Mucosa of descending colon (tissue), 3 donors: Measurements from ENCODE around the gene SEC31B. TPM values are rescaled to one million over a fixed set of nuclear protein-coding genes. Genes with fewer than 3 reads are reported as not detected.
A peak's percentile ranks its signal among the peaks of the same experiment; 100 is the strongest.

Source experiments
- ATAC-seq: fragments of 200-7000 bp; cut with Tn5 transposase; one replicate; pipeline ENCODE4 v1.9.1; 2020; ENCODE audit warnings: mild to moderate bottlenecking, moderate library complexity
- DNase-seq, 3 donors: peaks; one replicate each; pipeline ENCODE4 v3.0.0-alpha.2; 2020
- H3K36me3 ChIP-seq: fragments of 200-600 bp; one replicate; pipeline ENCODE4 v1.8.0; 2021; ENCODE audit warnings: low read depth, mild to moderate bottlenecking
- H3K4me1 ChIP-seq: fragments of 200-600 bp; one replicate; pipeline ENCODE4 v1.8.0; 2021; ENCODE audit warnings: low read depth, mild to moderate bottlenecking
- H3K4me3 ChIP-seq: fragments of 200-600 bp; one replicate; pipeline ENCODE4 v1.8.0; 2021; ENCODE audit warnings: mild to moderate bottlenecking
- H3K9me3 ChIP-seq: fragments of 200-600 bp; one replicate; pipeline ENCODE4 v1.8.0; 2021; ENCODE audit warnings: mild to moderate bottlenecking
- intact Hi-C, 2 donors: fragments of 100-400 bp; cut with DNase I in 1 of 2; cut with micrococcal nuclease in 1 of 2; formaldehyde crosslinking; loops; one replicate each; pipeline versions ENCODE4 v1.11.0 to v1.11.1; 2022; cut with DNase I, micrococcal nuclease
- total RNA-seq, 3 donors: library from RNA; stranded (reverse); fragmentation: NEBNext Ultra II Directional in 2 of 3; extraction: Animal tissue kit (Norgen Biotek cat#: 25700) in 2 of 3; gene quantifications; one replicate each; pipeline versions ENCODE4 v1.2.1 to v1.2.4, GENCODE V29; 2021 to 2023
- TF ChIP-seq, protein P1 (sequence below): fragments of 200-600 bp; IDR thresholded peaks from one replicate; pipeline ENCODE4 v1.8.0; 2022; ENCODE audit warnings: antibody characterized with exemption, mild to moderate bottlenecking
- donor health status: DM: no; HTN: no; CAD: no; lungs with moderate emphysema.
- donor health status: DM: no; HTN: no; CAD: no.
- donor health status: DM: no; HTN: yes; CAD: no.

SEC31B gene
- total RNA-seq, 3 donors from 2014 or later = 14.0 to 24.8 (median 21.6) TPM

DNA sequence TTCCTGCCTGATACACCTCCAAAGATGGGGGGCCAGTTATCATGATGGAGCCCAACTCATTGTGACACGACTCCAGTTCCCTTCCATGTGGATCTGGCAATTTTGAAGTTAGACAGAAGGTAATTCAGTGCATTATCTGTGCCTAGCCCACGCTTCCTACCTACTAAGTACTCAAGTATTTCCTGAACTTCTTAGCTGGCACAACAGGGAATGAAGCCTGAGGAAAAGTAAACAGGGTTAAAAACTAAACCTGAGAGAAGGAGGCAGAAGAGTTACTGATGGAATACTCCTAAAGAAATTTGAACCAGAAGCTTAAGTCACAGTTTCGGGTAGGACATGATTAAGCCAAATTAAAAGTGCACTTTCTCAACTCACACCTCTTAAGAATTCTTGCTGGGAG lies 1.1 kb upstream of the SEC31B start:
- ATAC-seq = no peak
- TF ChIP-seq, protein P1, sequence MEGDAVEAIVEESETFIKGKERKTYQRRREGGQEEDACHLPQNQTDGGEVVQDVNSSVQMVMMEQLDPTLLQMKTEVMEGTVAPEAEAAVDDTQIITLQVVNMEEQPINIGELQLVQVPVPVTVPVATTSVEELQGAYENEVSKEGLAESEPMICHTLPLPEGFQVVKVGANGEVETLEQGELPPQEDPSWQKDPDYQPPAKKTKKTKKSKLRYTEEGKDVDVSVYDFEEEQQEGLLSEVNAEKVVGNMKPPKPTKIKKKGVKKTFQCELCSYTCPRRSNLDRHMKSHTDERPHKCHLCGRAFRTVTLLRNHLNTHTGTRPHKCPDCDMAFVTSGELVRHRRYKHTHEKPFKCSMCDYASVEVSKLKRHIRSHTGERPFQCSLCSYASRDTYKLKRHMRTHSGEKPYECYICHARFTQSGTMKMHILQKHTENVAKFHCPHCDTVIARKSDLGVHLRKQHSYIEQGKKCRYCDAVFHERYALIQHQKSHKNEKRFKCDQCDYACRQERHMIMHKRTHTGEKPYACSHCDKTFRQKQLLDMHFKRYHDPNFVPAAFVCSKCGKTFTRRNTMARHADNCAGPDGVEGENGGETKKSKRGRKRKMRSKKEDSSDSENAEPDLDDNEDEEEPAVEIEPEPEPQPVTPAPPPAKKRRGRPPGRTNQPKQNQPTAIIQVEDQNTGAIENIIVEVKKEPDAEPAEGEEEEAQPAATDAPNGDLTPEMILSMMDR = no peak
- H3K9me3 ChIP-seq = no peaks in the 10 kb centered on the region
- no peak overlapping the region for H3K4me3 ChIP-seq
- peaks cover 10% of the 10 kb centered on the region for H3K4me1 ChIP-seq
- no peak for DNase-seq
- intact Hi-C loops = no loop called here
- H3K36me3 ChIP-seq = no peaks in the 10 kb centered on the region

DNA sequence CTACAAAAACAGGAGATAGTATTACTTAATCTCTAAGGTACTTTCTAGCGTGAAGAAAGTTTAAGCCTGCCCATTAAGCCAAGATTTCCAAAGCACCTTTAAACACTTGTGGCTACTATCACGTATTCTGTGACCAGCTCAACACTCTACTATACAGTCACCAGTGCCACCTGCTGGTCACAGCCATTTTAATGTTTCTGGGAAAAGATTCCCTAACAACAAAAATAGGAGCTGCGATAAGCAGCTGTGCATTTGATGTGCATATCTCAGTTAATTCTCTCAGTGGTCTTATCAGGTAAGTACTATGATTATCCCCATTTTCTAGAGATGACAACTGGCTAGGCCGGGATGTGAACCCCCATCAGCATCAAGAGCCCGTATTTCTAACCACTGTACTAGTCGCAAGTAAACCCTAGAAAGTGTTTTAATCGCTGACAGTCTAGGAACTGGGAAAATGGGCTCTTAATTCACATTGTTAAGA lies 860 bp downstream of the SEC31B start:
- Histone ChIP-seq H3K4me3 (no peak overlapping the region), H3K4me1 (peaks cover 10% of the 10 kb centered on the region), H3K36me3 (no peaks in the 10 kb centered on the region), H3K9me3 (no peaks in the 10 kb centered on the region)
- TF ChIP-seq, protein P1 = peak; percentile 40
- intact Hi-C loops = no loop called here
- ATAC-seq (peak; percentile 82), DNase-seq (peak in 2 of 3 donors; percentile 42 to 93)

DNA sequence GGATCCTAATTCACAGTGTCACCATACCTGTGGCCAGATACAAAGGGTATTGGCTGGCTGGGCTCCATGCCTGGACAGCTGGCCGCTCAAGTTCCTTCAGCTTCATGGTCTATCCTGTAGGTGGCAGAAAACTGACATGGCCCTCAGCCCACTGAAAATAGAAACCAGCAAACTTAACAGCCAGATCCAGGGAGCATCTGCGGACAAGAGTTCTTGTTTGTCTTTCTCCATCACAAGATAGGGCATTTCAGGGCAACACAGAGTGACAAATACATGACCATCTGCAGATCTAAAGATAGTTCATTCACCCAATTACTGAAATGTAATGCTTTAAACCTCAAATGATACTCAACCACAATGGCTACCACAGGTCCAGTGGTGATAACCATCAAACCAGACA lies 2.8 kb downstream of the SEC31B start:
- ATAC-seq (no peak), DNase-seq (no peak)
- H3K4me3 ChIP-seq = no peak overlapping the region
- H3K36me3 ChIP-seq = no peaks in the 10 kb centered on the region
- intact Hi-C loops = no loop called here
- TF ChIP-seq, protein P1 = no peak
- H3K9me3 ChIP-seq = no peaks in the 10 kb centered on the region
- H3K4me1 ChIP-seq = peaks cover 10% of the 10 kb centered on the region

DNA sequence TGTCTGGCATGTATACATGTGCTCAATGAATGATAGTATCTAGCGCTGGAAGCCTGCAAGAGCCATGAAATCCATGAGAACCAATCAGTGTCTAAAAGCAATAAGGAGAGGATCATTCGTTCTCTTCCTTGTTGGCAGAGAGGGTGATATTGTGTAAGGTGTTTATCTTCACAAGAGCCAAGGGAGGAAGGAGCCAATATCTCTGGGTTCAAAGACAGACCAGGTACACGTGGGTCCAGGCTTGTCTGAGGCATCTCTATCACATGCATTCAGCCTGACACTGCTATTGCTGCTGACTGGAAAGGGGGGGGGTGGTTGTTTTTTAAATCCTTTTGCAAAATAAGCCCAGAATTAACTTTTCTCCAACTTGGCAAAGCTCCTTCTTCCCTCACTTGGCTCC lies 4.0 kb downstream of the SEC31B start:
- intact Hi-C loops = no loop called here
- TF ChIP-seq, protein P1 = no peak
- peaks cover 10% of the 10 kb centered on the region for H3K4me1 ChIP-seq
- H3K36me3 ChIP-seq = no peaks in the 10 kb centered on the region
- no peak overlapping the region for H3K4me3 ChIP-seq
- no peaks in the 10 kb centered on the region for H3K9me3 ChIP-seq
- no peak for DNase-seq
- no peak for ATAC-seq

DNA sequence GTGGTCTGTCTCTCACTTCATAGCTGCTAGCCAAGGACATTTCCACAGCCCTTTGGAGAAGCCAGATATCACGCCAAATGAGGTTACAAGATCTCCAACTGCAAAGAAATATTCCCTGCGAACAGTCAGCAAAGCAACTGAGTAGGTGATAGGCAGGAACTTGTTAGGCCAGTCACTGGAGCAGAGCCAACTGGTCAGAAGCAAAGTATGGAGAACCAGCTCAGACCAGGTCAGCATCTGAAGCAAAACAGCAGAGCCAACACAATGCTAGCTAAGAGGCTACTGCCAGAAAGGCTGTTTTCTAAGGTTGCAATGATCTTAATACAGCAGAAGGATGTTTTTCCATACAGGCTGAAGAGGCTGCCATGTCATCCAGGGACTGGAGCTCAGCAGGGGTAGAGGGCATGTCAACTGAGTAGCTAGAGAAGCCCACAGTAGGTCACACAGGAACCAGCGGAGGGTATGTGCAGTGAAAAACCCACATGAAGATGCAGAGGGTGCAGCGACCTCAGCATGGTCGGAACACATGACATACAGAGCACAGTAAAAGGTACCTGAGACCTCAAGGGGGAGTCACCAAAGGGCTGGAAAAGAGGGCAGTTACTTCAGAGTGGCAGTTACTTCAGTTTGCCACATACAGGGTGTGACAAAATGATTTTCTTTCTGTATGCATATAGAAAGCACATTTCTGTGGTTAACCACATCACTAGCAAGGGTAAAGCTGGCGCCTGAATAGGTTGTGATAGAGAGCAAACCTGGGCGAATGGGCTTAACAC lies 8.9 kb downstream of the SEC31B start:
- intact Hi-C loops = no loop called here
- TF ChIP-seq, protein P1 = no peak
- Histone ChIP-seq H3K9me3 (no peaks in the 10 kb centered on the region), H3K4me3 (no peak overlapping the region), H3K36me3 (peaks cover 4% of the 10 kb centered on the region), H3K4me1 (no peaks in the 10 kb centered on the region)
- DNase-seq = no peak
- peak; percentile 69 for ATAC-seq
